Stimulated activated effector memory CD8-positive, alpha-beta T cell treated with anti-CD3 and anti-CD28 coated beads, Interleukin-12 subunit alpha, Interleukin-12 subunit beta, amount 100 ng/mL, for 72 hours (primary cell): ENCODE data around the gene CBR3.

Experiments
- ATAC-seq: fragments of 150-1000 bp; cut with Tn5 transposase; 2 replicates; pipeline ENCODE4 v1.10.0; 2021
- DNase-seq, 2 donors: peaks; one replicate each; pipeline ENCODE4 v3.0.0; 2021 to 2022; ENCODE audit warnings: low spot score in 2 of 2
- H3K27ac Mint-ChIP-seq: one replicate; pipeline ENCODE4 v1.8.0; 2022; ENCODE audit warnings: mild to moderate bottlenecking, mixed read lengths
- H3K36me3 Mint-ChIP-seq: one replicate; pipeline ENCODE4 v1.8.0; 2022; ENCODE audit warnings: mild to moderate bottlenecking, mixed read lengths
- H3K4me1 Mint-ChIP-seq: one replicate; pipeline ENCODE4 v1.8.0; 2022; ENCODE audit warnings: mixed read lengths
- H3K4me3 Mint-ChIP-seq: one replicate; pipeline ENCODE4 v1.8.0; 2022; ENCODE audit warnings: mild to moderate bottlenecking, mixed read lengths
- H3K9me3 Mint-ChIP-seq: one replicate; pipeline ENCODE4 v1.8.0; 2022; ENCODE audit warnings: mixed read lengths

CBR3 gene

GRCh38 chr21:36105327-36105842 lies 29.5 kb upstream of the CBR3 start:
- no peak for ATAC-seq
- no peak overlapping the region for H3K4me3 Mint-ChIP-seq

GRCh38 chr21:36109868-36110267 lies 25.0 kb upstream of the CBR3 start:
- no peak for ATAC-seq
- no peak for DNase-seq
- no peak overlapping the region for H3K27ac Mint-ChIP-seq
- no peaks in the 10 kb centered on the region for H3K9me3 Mint-ChIP-seq
- peaks cover 12% of the 10 kb centered on the region for H3K4me1 Mint-ChIP-seq
- H3K36me3 Mint-ChIP-seq, result peaks cover 13% of the 10 kb centered on the region
- H3K4me3 Mint-ChIP-seq, result no peak overlapping the region

More at GRCh38 chr21:36105327-36105842, 29.5 kb upstream of the CBR3 start:
- Mint-ChIP-seq H3K27ac (no peak overlapping the region), H3K36me3 (no peaks in the 10 kb centered on the region), H3K9me3 (no peaks in the 10 kb centered on the region), H3K4me1 (peaks cover 12% of the 10 kb centered on the region)
- DNase-seq, result no peak

- H3K27ac Mint-ChIP-seq, result no peak overlapping the region
- no peaks in the 10 kb centered on the region for H3K9me3 Mint-ChIP-seq
- DNase-seq (no peak), ATAC-seq (no peak)
- peaks cover 13% of the 10 kb centered on the region for H3K36me3 Mint-ChIP-seq
- no peak overlapping the region for H3K4me3 Mint-ChIP-seq
- peaks cover 7% of the 10 kb centered on the region for H3K4me1 Mint-ChIP-seq
Observed at GRCh38 chr21:36111238-36111637, 23.6 kb upstream of the CBR3 start.

GRCh38 chr21:36113647-36114428 lies 21.0 kb upstream of the CBR3 start:
- no peaks in the 10 kb centered on the region for H3K9me3 Mint-ChIP-seq
- H3K4me3 Mint-ChIP-seq, result peak overlapping the region; percentile 65
- DNase-seq, result peak in 1 of 2 donors; percentile 83
- H3K4me1 Mint-ChIP-seq, result peaks cover 7% of the 10 kb centered on the region
- peaks cover 13% of the 10 kb centered on the region for H3K36me3 Mint-ChIP-seq
- peak overlapping the region; percentile 38 for H3K27ac Mint-ChIP-seq
- peak; percentile 55 for ATAC-seq

GRCh38 chr21:36115138-36115730 lies 19.6 kb upstream of the CBR3 start:
- H3K9me3 Mint-ChIP-seq, result no peaks in the 10 kb centered on the region
- H3K4me1 Mint-ChIP-seq, result peaks cover 7% of the 10 kb centered on the region
- H3K27ac Mint-ChIP-seq, result no peak overlapping the region
- ATAC-seq, result no peak
- no peak for DNase-seq
- H3K4me3 Mint-ChIP-seq, result no peak overlapping the region
- peaks cover 13% of the 10 kb centered on the region for H3K36me3 Mint-ChIP-seq

GRCh38 chr21:36117286-36117741 lies 17.6 kb upstream of the CBR3 start:
- Mint-ChIP-seq H3K9me3 (no peaks in the 10 kb centered on the region), H3K27ac (no peak overlapping the region), H3K4me1 (peaks cover 7% of the 10 kb centered on the region), H3K4me3 (no peak overlapping the region), H3K36me3 (peaks cover 13% of the 10 kb centered on the region)
- DNase-seq (no peak), ATAC-seq (no peak)

- no peaks in the 10 kb centered on the region for H3K9me3 Mint-ChIP-seq
- no peak overlapping the region for H3K27ac Mint-ChIP-seq
- no peak for DNase-seq
- no peaks in the 10 kb centered on the region for H3K4me1 Mint-ChIP-seq
- no peak overlapping the region for H3K4me3 Mint-ChIP-seq
- ATAC-seq, result no peak
- H3K36me3 Mint-ChIP-seq, result no peaks in the 10 kb centered on the region
Observed at GRCh38 chr21:36120304-36120888, 14.5 kb upstream of the CBR3 start.

GRCh38 chr21:36122977-36123376 lies 11.9 kb upstream of the CBR3 start:
- no peaks in the 10 kb centered on the region for H3K4me1 Mint-ChIP-seq
- H3K27ac Mint-ChIP-seq, result no peak overlapping the region
- DNase-seq (no peak), ATAC-seq (no peak)
- H3K9me3 Mint-ChIP-seq, result no peaks in the 10 kb centered on the region
- H3K4me3 Mint-ChIP-seq, result no peak overlapping the region
- H3K36me3 Mint-ChIP-seq, result no peaks in the 10 kb centered on the region

- Mint-ChIP-seq H3K9me3 (no peaks in the 10 kb centered on the region), H3K36me3 (no peaks in the 10 kb centered on the region), H3K4me3 (no peak overlapping the region), H3K4me1 (peaks cover 6% of the 10 kb centered on the region), H3K27ac (no peak overlapping the region)
- no peak for DNase-seq
- ATAC-seq, result no peak
Observed at GRCh38 chr21:36124395-36124794, 10.5 kb upstream of the CBR3 start.

- Mint-ChIP-seq H3K36me3 (no peaks in the 10 kb centered on the region), H3K27ac (no peak overlapping the region), H3K9me3 (no peaks in the 10 kb centered on the region), H3K4me1 (peaks cover 12% of the 10 kb centered on the region), H3K4me3 (no peak overlapping the region)
- DNase-seq (peak; percentile 26 to 69), ATAC-seq (no peak)
Observed at GRCh38 chr21:36125512-36126207, 9.2 kb upstream of the CBR3 start.

- H3K9me3 Mint-ChIP-seq, result no peaks in the 10 kb centered on the region
- H3K4me1 Mint-ChIP-seq, result peaks cover 14% of the 10 kb centered on the region
- H3K4me3 Mint-ChIP-seq, result no peak overlapping the region
- ATAC-seq (no peak), DNase-seq (no peak)
- no peaks in the 10 kb centered on the region for H3K36me3 Mint-ChIP-seq
- no peak overlapping the region for H3K27ac Mint-ChIP-seq
Observed at GRCh38 chr21:36126208-36126565, 8.7 kb upstream of the CBR3 start.

GRCh38 chr21:36126621-36127110 lies 8.2 kb upstream of the CBR3 start:
- H3K27ac Mint-ChIP-seq, result peak overlapping the region; percentile 43
- DNase-seq (no peak), ATAC-seq (no peak)
- H3K9me3 Mint-ChIP-seq, result no peaks in the 10 kb centered on the region
- peaks cover 14% of the 10 kb centered on the region for H3K4me1 Mint-ChIP-seq
- no peaks in the 10 kb centered on the region for H3K36me3 Mint-ChIP-seq
- no peak overlapping the region for H3K4me3 Mint-ChIP-seq

- DNase-seq (no peak), ATAC-seq (no peak)
- no peaks in the 10 kb centered on the region for H3K36me3 Mint-ChIP-seq
- H3K4me1 Mint-ChIP-seq, result peaks cover 14% of the 10 kb centered on the region
- H3K27ac Mint-ChIP-seq, result peak overlapping the region; percentile 43
- H3K4me3 Mint-ChIP-seq, result no peak overlapping the region
- no peaks in the 10 kb centered on the region for H3K9me3 Mint-ChIP-seq
Observed at GRCh38 chr21:36127250-36127904, 7.5 kb upstream of the CBR3 start.

GRCh38 chr21:36127977-36128376 lies 6.9 kb upstream of the CBR3 start:
- no peak overlapping the region for H3K27ac Mint-ChIP-seq
- no peak overlapping the region for H3K4me3 Mint-ChIP-seq
- H3K36me3 Mint-ChIP-seq, result no peaks in the 10 kb centered on the region
- no peaks in the 10 kb centered on the region for H3K9me3 Mint-ChIP-seq
- ATAC-seq, result no peak
- peaks cover 14% of the 10 kb centered on the region for H3K4me1 Mint-ChIP-seq
- no peak for DNase-seq

- ATAC-seq (no peak), DNase-seq (no peak)
- no peaks in the 10 kb centered on the region for H3K36me3 Mint-ChIP-seq
- peaks cover 20% of the 10 kb centered on the region for H3K4me1 Mint-ChIP-seq
- H3K4me3 Mint-ChIP-seq, result peak overlapping the region; percentile 80
- H3K27ac Mint-ChIP-seq, result peak overlapping the region; percentile 35
- no peaks in the 10 kb centered on the region for H3K9me3 Mint-ChIP-seq
Observed at GRCh38 chr21:36129219-36129618, 5.7 kb upstream of the CBR3 start.
